LNCAP (cell line): Measurements from ENCODE around the gene NANS.

Experiments used
- CTCF ChIP-seq: fragments of 450-650 bp; IDR thresholded peaks from 2 replicates; pipeline ENCODE4 v1.5.1; 2017; ENCODE audit warnings: mild to moderate bottlenecking

Gene NANS

GRCh38 chr9:98081477-98082219 is 25.1 kb downstream of the NANS start:
- TF ChIP-seq CTCF: no peak

GRCh38 chr9:98083061-98083501 is 26.5 kb downstream of the NANS start:
- TF ChIP-seq CTCF: no peak

- no peak for TF ChIP-seq CTCF
These were observed 27.1 kb downstream of the NANS start for GRCh38 chr9:98083566-98084183.

GRCh38 chr9:98084396-98084795 is 27.9 kb downstream of the NANS start:
- TF ChIP-seq CTCF: no peak

- no peak for TF ChIP-seq CTCF
These were observed 28.5 kb downstream of the NANS start for GRCh38 chr9:98085058-98085457.

- no peak for TF ChIP-seq CTCF
These were observed 29.4 kb downstream of the NANS start for GRCh38 chr9:98085944-98086343.

GRCh38 chr9:98086461-98086860 is 29.9 kb downstream of the NANS start:
- TF ChIP-seq CTCF: no peak
